Natural killer cell (primary cell): ENCODE measurements around the gene ORC1. TPM values are rescaled to one million over a fixed set of nuclear protein-coding genes. Genes with fewer than 3 reads are reported as not detected.

Experiments
- ATAC-seq, 3 donors: fragments of 150-1000 bp in 2 of 3; fragments of 200-7000 bp in 1 of 3; cut with Tn5 transposase; 1 replicate in 1 of 3; 2 replicates in 2 of 3; pipeline ENCODE4 v1.10.0; 2021; ENCODE audit warnings: mild to moderate bottlenecking in 2 of 3, moderate library complexity in 2 of 3
- DNase-seq, 2 donors: peaks; one replicate each; pipeline versions ENCODE4 v3.0.0 to v3.0.0-alpha.2; 2013 to 2021; ENCODE audit warnings: mixed read lengths in 1 of 2
- H3K27ac ChIP-seq: one replicate; pipeline ENCODE4 v1.5.1; 2013; ENCODE audit warnings: mild to moderate bottlenecking, low read length
- H3K27me3 ChIP-seq: one replicate; pipeline ENCODE4 v1.6.1; 2013; ENCODE audit warnings: low read length; ENCODE audit not compliant: control insufficient read depth, insufficient read depth
- H3K36me3 ChIP-seq: one replicate; pipeline ENCODE4 v1.6.1; 2013; ENCODE audit warnings: low read length; ENCODE audit not compliant: control insufficient read depth, insufficient read depth
- H3K4me1 ChIP-seq: one replicate; pipeline ENCODE4 v1.6.1; 2013; ENCODE audit warnings: low read length; ENCODE audit not compliant: control insufficient read depth, insufficient read depth
- H3K4me3 ChIP-seq: one replicate; pipeline ENCODE4 v1.5.1; 2013; ENCODE audit warnings: low read length
- H3K9me3 ChIP-seq: one replicate; pipeline ENCODE4 v1.6.1; 2013; ENCODE audit warnings: low read length; ENCODE audit not compliant: control insufficient read depth, insufficient read depth
- H3K27ac Mint-ChIP-seq, 2 donors: one replicate each; pipeline ENCODE4 v1.8.0; 2022; ENCODE audit warnings: mild to moderate bottlenecking in 2 of 2, mixed read lengths in 2 of 2, moderate library complexity in 1 of 2
- H3K27me3 Mint-ChIP-seq, 2 donors: one replicate each; pipeline ENCODE4 v1.8.0; 2022; ENCODE audit warnings: low read depth in 2 of 2, mixed read lengths in 2 of 2
- H3K36me3 Mint-ChIP-seq: one replicate; pipeline ENCODE4 v1.8.0; 2022; ENCODE audit warnings: mixed read lengths
- H3K4me1 Mint-ChIP-seq, 2 donors: one replicate each; pipeline ENCODE4 v1.8.0; 2022; ENCODE audit warnings: mixed read lengths in 2 of 2
- H3K4me3 Mint-ChIP-seq: one replicate; pipeline ENCODE4 v1.8.0; 2022; ENCODE audit warnings: mild to moderate bottlenecking, moderate library complexity, mixed read lengths
- H3K9me3 Mint-ChIP-seq, 2 donors: one replicate each; pipeline ENCODE4 v1.8.0; 2022; ENCODE audit warnings: mixed read lengths in 2 of 2
- WGBS: methylation state at CpG from one replicate; pipeline ENCODE4 v1.1.7; 2013; ENCODE audit warnings: missing lambda C conversion rate; ENCODE audit not compliant: insufficient coverage; 5-methylcytosine and 5-hydroxymethylcytosine counted together
- intact Hi-C: fragments of 100-400 bp; cut with micrococcal nuclease; formaldehyde crosslinking; loops from one replicate; pipeline ENCODE4 v1.14.2; 2022
- total RNA-seq, 4 donors: library from RNA; stranded (reverse); fragments of 120-200 nt in 1 of 4; gene quantifications; one replicate each; pipeline versions ENCODE4 v1.2.3 to v1.2.4, GENCODE V29; 2013 to 2022
- TF ChIP-seq, protein P1 (sequence below): fragments of 200-600 bp; IDR thresholded peaks from one replicate; pipeline ENCODE4 v1.8.0; 2022; ENCODE audit warnings: antibody characterized with exemption

Gene ORC1
- total RNA-seq, 3 donors from 2014 or later (not counting 1 experiment from before 2014, with no cell fraction given): 1.9 to 2.6 (median 2.1) TPM

GRCh38 chr1:52357397-52357796, 46.8 kb downstream of the ORC1 start:
- Mint-ChIP-seq H3K27ac (peak overlapping the region; percentile 44 to 59), H3K27me3 (no peaks in the 10 kb centered on the region), H3K4me1 (peaks cover 0 to 12% of the 10 kb centered on the region in 2 donors), H3K4me3 (no peak overlapping the region), H3K9me3 (no peaks in the 10 kb centered on the region), H3K36me3 (peaks cover 24% of the 10 kb centered on the region)
- intact Hi-C loops: no loop called here
- Histone ChIP-seq H3K27ac (no peak overlapping the region), H3K36me3 (peaks cover 100% of the 10 kb centered on the region), H3K27me3 (no peaks in the 10 kb centered on the region), H3K4me1 (no peaks in the 10 kb centered on the region), H3K4me3 (no peak overlapping the region), H3K9me3 (no peaks in the 10 kb centered on the region)
- WGBS: 98% methylated on average over 9 of the region's 9 CpGs
- TF ChIP-seq, protein P1, sequence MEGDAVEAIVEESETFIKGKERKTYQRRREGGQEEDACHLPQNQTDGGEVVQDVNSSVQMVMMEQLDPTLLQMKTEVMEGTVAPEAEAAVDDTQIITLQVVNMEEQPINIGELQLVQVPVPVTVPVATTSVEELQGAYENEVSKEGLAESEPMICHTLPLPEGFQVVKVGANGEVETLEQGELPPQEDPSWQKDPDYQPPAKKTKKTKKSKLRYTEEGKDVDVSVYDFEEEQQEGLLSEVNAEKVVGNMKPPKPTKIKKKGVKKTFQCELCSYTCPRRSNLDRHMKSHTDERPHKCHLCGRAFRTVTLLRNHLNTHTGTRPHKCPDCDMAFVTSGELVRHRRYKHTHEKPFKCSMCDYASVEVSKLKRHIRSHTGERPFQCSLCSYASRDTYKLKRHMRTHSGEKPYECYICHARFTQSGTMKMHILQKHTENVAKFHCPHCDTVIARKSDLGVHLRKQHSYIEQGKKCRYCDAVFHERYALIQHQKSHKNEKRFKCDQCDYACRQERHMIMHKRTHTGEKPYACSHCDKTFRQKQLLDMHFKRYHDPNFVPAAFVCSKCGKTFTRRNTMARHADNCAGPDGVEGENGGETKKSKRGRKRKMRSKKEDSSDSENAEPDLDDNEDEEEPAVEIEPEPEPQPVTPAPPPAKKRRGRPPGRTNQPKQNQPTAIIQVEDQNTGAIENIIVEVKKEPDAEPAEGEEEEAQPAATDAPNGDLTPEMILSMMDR: no peak
- no peak for ATAC-seq
- DNase-seq: no peak

DNA sequence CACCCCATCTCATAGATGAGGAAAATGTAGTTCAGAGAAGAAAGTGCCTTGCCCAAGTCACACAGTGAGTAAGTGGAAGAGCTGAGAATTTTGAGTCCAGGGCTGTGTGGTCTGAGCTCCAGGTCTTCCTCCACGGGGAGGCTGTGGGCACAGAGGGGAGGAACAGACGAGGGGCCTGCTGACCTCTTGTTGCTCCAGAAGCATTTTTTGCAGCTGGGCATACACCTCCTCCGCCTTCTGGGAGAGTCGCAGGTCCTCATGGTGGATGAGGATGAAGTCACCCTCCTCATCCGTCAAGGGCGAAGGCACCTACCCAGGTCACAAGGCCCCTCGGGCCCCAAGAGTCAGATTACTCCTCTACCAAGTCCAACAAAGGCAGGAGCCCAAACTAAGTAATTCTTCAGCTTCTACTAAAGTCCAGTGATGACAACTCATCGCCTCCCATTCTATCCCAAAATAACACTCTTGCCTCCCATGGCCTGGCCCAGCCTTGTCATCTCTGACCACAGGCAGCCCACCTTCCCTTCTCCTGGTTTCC, 47.3 kb downstream of the ORC1 start:
- H3K4me1 ChIP-seq: no peaks in the 10 kb centered on the region
- DNase-seq (no peak), ATAC-seq (no peak)
- H3K4me3 ChIP-seq: no peak overlapping the region
- intact Hi-C loops: no loop called here
- H3K27ac ChIP-seq: no peak overlapping the region
- H3K36me3 ChIP-seq: peaks cover 99% of the 10 kb centered on the region
- H3K9me3 ChIP-seq: no peaks in the 10 kb centered on the region
- no peaks in the 10 kb centered on the region for H3K9me3 Mint-ChIP-seq
- TF ChIP-seq, protein P1: no peak
- H3K36me3 Mint-ChIP-seq: peaks cover 24% of the 10 kb centered on the region
- H3K27me3 Mint-ChIP-seq: no peaks in the 10 kb centered on the region
- no peaks in the 10 kb centered on the region for H3K27me3 ChIP-seq
- H3K27ac Mint-ChIP-seq: peak overlapping the region; percentile 44 to 59
- no peak overlapping the region for H3K4me3 Mint-ChIP-seq
- peaks cover 0 to 10% of the 10 kb centered on the region in 2 donors for H3K4me1 Mint-ChIP-seq
- 95% methylated on average over 8 of the region's 8 CpGs for WGBS

GRCh38 chr1:52355847-52356505, 48.2 kb downstream of the ORC1 start:
- peaks cover 0 to 5% of the 10 kb centered on the region in 2 donors for H3K4me1 Mint-ChIP-seq
- WGBS: 98% methylated on average over 11 of the region's 11 CpGs
- H3K27me3 Mint-ChIP-seq: no peaks in the 10 kb centered on the region
- no peaks in the 10 kb centered on the region for H3K4me1 ChIP-seq
- ATAC-seq (no peak), DNase-seq (no peak)
- no peaks in the 10 kb centered on the region for H3K9me3 Mint-ChIP-seq
- peaks cover 93% of the 10 kb centered on the region for H3K36me3 ChIP-seq
- intact Hi-C loops: no loop called here
- no peaks in the 10 kb centered on the region for H3K27me3 ChIP-seq
- no peaks in the 10 kb centered on the region for H3K9me3 ChIP-seq
- no peak overlapping the region for H3K4me3 ChIP-seq
- H3K36me3 Mint-ChIP-seq: peaks cover 24% of the 10 kb centered on the region
- peak overlapping the region in 1 of 2 donors; percentile 56 for H3K27ac Mint-ChIP-seq
- H3K27ac ChIP-seq: no peak overlapping the region
- TF ChIP-seq, protein P1: no peak
- H3K4me3 Mint-ChIP-seq: no peak overlapping the region
